ENCODE measurements around the gene MCOLN1.
A peak's percentile ranks its signal among the peaks of the same experiment; 100 is the strongest.

MCOLN1 gene

DNA sequence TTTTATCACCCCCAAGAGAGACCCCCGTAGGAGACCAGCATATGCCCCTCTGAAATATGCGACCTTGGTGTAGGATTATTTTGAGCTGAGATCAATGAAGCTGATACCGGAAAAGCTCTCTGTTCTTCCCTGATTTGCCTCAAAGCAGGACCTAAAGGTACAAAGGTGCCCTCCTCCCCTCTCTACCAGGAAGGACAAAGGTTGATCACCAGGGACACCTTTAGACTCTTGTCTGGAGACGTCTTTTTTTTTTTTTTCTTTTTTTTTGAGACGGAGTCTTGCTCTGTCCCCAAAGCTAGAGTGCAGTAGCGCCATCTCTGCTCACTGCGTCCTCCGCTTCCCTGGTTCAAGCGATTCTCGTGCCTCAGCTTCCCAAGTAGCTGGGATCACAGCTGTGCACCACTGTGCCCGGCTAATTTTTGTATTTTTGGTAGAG lies 32.8 kb upstream of the MCOLN1 start:
- Histone ChIP-seq H3K4me3 (ENCODE audit: low read depth, low read length) (no peak overlapping the region), H3K36me3 (ENCODE audit: control insufficient read depth, insufficient read depth, low read length) (no peaks in the 10 kb centered on the region), H3K4me2 (ENCODE audit: low read length) (peak overlapping the region; percentile 66), H3K9ac (no peak overlapping the region), H3K9me3 (ENCODE audit: control insufficient read depth, low read length) (no peaks in the 10 kb centered on the region), H3K27me3 (ENCODE audit: control insufficient read depth, insufficient read depth, low read length) (no peaks in the 10 kb centered on the region), H3K4me1 (peaks cover 11% of the 10 kb centered on the region), H2AFZ (peak overlapping the region; percentile 96), H3K27ac (no peak overlapping the region), H3K79me2 (no peaks in the 10 kb centered on the region)
- TF ChIP-seq, protein P1, sequence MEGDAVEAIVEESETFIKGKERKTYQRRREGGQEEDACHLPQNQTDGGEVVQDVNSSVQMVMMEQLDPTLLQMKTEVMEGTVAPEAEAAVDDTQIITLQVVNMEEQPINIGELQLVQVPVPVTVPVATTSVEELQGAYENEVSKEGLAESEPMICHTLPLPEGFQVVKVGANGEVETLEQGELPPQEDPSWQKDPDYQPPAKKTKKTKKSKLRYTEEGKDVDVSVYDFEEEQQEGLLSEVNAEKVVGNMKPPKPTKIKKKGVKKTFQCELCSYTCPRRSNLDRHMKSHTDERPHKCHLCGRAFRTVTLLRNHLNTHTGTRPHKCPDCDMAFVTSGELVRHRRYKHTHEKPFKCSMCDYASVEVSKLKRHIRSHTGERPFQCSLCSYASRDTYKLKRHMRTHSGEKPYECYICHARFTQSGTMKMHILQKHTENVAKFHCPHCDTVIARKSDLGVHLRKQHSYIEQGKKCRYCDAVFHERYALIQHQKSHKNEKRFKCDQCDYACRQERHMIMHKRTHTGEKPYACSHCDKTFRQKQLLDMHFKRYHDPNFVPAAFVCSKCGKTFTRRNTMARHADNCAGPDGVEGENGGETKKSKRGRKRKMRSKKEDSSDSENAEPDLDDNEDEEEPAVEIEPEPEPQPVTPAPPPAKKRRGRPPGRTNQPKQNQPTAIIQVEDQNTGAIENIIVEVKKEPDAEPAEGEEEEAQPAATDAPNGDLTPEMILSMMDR (IDR thresholded peaks at IDR 0.05) = no peak

- no peak overlapping the region for H3K4me3 ChIP-seq (ENCODE audit: low read depth, low read length)
These were observed 30.3 kb upstream of the MCOLN1 start for GRCh38 chr19:7492142-7492541.

GRCh38 chr19:7492558-7492957 lies 29.9 kb upstream of the MCOLN1 start:
- Histone ChIP-seq H3K27me3 (ENCODE audit: control insufficient read depth, insufficient read depth, low read length) (no peaks in the 10 kb centered on the region), H3K4me2 (ENCODE audit: low read length) (no peak overlapping the region), H3K4me1 (peaks cover 15% of the 10 kb centered on the region), H3K27ac (no peak overlapping the region), H3K36me3 (ENCODE audit: control insufficient read depth, insufficient read depth, low read length) (no peaks in the 10 kb centered on the region), H2AFZ (no peak overlapping the region), H3K4me3 (ENCODE audit: low read depth, low read length) (no peak overlapping the region), H3K9ac (no peak overlapping the region), H3K9me3 (ENCODE audit: control insufficient read depth, low read length) (no peaks in the 10 kb centered on the region), H3K79me2 (no peaks in the 10 kb centered on the region)
- TF ChIP-seq, protein P1 (IDR thresholded peaks at IDR 0.05) = no peak

More at GRCh38 chr19:7492142-7492541, 30.3 kb upstream of the MCOLN1 start:
- H3K36me3 ChIP-seq (ENCODE audit: control insufficient read depth, insufficient read depth, low read length) = no peaks in the 10 kb centered on the region
- no peak overlapping the region for H2AFZ ChIP-seq
- no peaks in the 10 kb centered on the region for H3K27me3 ChIP-seq (ENCODE audit: control insufficient read depth, insufficient read depth, low read length)
- peaks cover 15% of the 10 kb centered on the region for H3K4me1 ChIP-seq
- H3K79me2 ChIP-seq = no peaks in the 10 kb centered on the region
- H3K9me3 ChIP-seq (ENCODE audit: control insufficient read depth, low read length) = no peaks in the 10 kb centered on the region
- H3K4me2 ChIP-seq (ENCODE audit: low read length) = no peak overlapping the region
- TF ChIP-seq, protein P1 (IDR thresholded peaks at IDR 0.05) = no peak
- H3K9ac ChIP-seq = no peak overlapping the region
- H3K27ac ChIP-seq = no peak overlapping the region

- H3K4me1 ChIP-seq = peaks cover 11% of the 10 kb centered on the region
- no peaks in the 10 kb centered on the region for H3K9me3 ChIP-seq (ENCODE audit: control insufficient read depth, low read length)
- H3K27ac ChIP-seq = peak overlapping the region; percentile 83
- H3K79me2 ChIP-seq = no peaks in the 10 kb centered on the region
- H2AFZ ChIP-seq = peak overlapping the region; percentile 100
- TF ChIP-seq, protein P1 (IDR thresholded peaks at IDR 0.05) = no peak
- H3K27me3 ChIP-seq (ENCODE audit: control insufficient read depth, insufficient read depth, low read length) = no peaks in the 10 kb centered on the region
- no peaks in the 10 kb centered on the region for H3K36me3 ChIP-seq (ENCODE audit: control insufficient read depth, insufficient read depth, low read length)
- peak overlapping the region; percentile 51 for H3K4me2 ChIP-seq (ENCODE audit: low read length)
- H3K9ac ChIP-seq = no peak overlapping the region
- H3K4me3 ChIP-seq (ENCODE audit: low read depth, low read length) = no peak overlapping the region
These were observed 27.9 kb upstream of the MCOLN1 start for GRCh38 chr19:7494416-7495098.

- no peak overlapping the region for H3K27ac ChIP-seq
- no peak overlapping the region for H3K9ac ChIP-seq
- no peak overlapping the region for H3K4me3 ChIP-seq (ENCODE audit: low read depth, low read length)
- H3K4me1 ChIP-seq = peaks cover 11% of the 10 kb centered on the region
- H3K9me3 ChIP-seq (ENCODE audit: control insufficient read depth, low read length) = no peaks in the 10 kb centered on the region
- no peak overlapping the region for H2AFZ ChIP-seq
- TF ChIP-seq, protein P1 (IDR thresholded peaks at IDR 0.05) = peak; percentile 18
- H3K36me3 ChIP-seq (ENCODE audit: control insufficient read depth, insufficient read depth, low read length) = no peaks in the 10 kb centered on the region
- H3K27me3 ChIP-seq (ENCODE audit: control insufficient read depth, insufficient read depth, low read length) = no peaks in the 10 kb centered on the region
- H3K4me2 ChIP-seq (ENCODE audit: low read length) = no peak overlapping the region
- H3K79me2 ChIP-seq = no peaks in the 10 kb centered on the region
These were observed 25.1 kb upstream of the MCOLN1 start for GRCh38 chr19:7497292-7497691.

Measured in parathyroid adenoma (tissue), 2 donors.